Lung microvascular endothelial cell (primary cell): ENCODE data around the gene VPS37C. TPM values are rescaled to one million over a fixed set of nuclear protein-coding genes. Genes with fewer than 3 reads are reported as not detected.

Source experiments
- DNase-seq, 2 donors: peaks; one replicate each; pipeline versions ENCODE4 v3.0.0 to v3.0.0-alpha.2; 2010; ENCODE audit warnings: low read depth in 2 of 2
- total RNA-seq: library from RNA; depleted of rRNA; stranded (reverse); fragments of >200 nt; gene quantifications from 2 replicates; pipeline ENCODE4 v1.2.1, GENCODE V29; 2014

The VPS37C gene
- total RNA-seq, 1 donor from 2014 or later = 6.2 TPM

- no peak for DNase-seq
Measured at GRCh38 chr11:61118004-61118403, 43.2 kb downstream of the VPS37C start.

DNA sequence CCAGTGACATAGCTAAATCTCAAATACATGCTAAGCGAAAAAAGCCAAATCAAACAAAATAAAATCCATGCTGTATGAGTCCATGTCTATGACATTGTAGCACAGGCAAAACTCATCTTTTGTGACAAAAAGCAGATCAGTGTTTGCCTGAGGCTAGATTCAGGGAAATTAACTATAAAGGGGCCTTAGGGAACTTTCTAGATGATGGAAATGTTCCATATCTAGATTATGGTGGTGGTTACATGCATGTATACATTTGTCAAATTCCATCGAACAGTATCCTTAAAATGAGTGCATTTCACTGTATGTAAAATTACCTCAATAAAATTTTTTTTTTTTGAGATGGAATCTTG, 44.1 kb downstream of the VPS37C start:
- no peak for DNase-seq

GRCh38 chr11:61116426-61117167, 44.6 kb downstream of the VPS37C start:
- no peak for DNase-seq

- DNase-seq = no peak
Measured at GRCh38 chr11:61115498-61116224, 45.6 kb downstream of the VPS37C start.

DNA sequence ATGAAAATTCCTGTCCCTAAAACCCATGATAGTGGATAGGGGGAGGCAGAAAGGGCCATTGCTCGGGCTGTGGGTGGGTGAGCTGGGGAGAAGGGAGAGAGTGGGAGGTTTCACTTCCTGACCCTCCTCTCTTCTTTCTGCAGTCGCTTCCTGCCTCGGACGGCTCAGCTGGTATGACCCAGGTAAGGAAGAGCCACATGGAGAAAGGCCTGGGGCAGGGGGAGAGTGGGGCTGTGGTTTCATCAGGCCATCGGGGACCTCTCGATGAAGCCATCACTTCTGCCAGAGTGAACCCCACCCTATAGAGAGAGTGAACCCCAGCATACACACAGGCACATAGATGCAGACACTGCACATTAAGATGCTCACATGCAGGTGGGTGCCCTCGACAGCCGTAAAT, 46.3 kb downstream of the VPS37C start:
- DNase-seq = no peak

GRCh38 chr11:61113201-61113600, 48.0 kb downstream of the VPS37C start:
- DNase-seq = no peak

GRCh38 chr11:61112575-61112974, 48.7 kb downstream of the VPS37C start:
- no peak for DNase-seq

- DNase-seq = no peak
Measured at GRCh38 chr11:61111786-61112517, 49.3 kb downstream of the VPS37C start.

- no peak for DNase-seq
Measured at GRCh38 chr11:61111050-61111435, 50.2 kb downstream of the VPS37C start.

- no peak for DNase-seq
Measured at GRCh38 chr11:61110255-61111049, 50.8 kb downstream of the VPS37C start.

DNA sequence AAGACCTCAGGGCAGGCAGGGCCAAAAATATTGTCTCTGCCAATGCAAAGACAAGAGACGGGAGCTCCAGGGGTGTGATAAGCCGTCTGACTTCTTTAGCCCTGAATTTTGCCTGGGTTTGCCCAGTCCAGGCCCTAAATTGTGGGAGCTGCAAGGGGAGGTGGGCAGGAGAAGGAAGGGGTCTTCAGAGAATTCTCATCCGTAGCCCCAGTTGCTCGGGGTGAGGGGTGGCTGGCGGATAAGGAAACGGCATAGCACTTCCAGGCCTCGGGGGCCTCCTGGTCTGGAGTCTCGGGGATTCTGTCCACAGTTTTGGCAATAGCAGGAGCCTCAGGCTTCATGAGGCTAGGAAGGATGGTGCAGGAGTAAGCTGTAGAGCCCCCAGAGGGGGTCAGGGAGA, 51.6 kb downstream of the VPS37C start:
- no peak for DNase-seq

- DNase-seq = no peak
Measured at GRCh38 chr11:61108847-61109585, 52.2 kb downstream of the VPS37C start.

DNA sequence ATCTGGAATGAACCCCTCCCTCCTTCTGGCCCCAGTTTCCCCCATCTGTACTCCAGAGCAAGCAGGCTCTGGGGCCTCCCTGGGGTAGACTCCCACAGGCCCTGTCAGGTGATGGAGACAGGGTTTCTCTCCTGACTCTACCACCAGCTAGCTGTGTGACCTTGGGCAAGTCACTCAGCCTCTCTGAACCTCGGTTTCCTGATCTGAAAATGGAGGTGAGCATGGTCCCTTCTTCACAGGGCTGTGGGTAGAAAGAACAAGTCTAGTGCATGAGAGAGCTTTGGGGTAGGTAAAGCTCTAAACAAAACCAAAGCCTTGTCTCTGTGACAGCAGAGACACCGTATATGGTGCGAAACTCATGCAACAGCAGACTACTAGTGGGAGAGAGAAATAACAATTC, 53.3 kb downstream of the VPS37C start:
- no peak for DNase-seq

- DNase-seq = no peak
Measured at GRCh38 chr11:61106894-61107470, 54.2 kb downstream of the VPS37C start.

- no peak for DNase-seq
Measured at GRCh38 chr11:61106296-61106695, 54.9 kb downstream of the VPS37C start.

DNA sequence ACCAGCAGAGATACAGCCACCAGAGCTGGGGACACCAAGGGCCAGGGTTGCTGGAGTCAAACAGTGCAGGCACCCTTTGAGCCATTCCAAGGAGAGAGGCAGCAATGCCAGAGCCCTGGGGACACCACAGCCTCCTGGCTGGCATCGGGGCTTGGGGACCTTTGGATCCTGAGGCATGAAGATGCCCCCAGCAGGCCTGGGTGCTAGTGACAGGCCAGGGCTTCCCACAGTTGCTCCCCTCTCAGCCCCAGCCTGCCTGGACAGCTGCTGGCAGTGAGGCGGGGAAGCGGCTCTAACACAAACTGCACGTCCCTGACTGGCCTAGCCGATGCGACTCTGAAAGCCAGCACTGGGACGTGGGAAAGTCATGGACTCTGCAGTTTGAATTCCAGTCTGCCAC, 56.3 kb downstream of the VPS37C start:
- DNase-seq = no peak

GRCh38 chr11:61103851-61104423, 57.3 kb downstream of the VPS37C start:
- no peak for DNase-seq

GRCh38 chr11:61102667-61103571, 58.3 kb downstream of the VPS37C start:
- no peak for DNase-seq

DNA sequence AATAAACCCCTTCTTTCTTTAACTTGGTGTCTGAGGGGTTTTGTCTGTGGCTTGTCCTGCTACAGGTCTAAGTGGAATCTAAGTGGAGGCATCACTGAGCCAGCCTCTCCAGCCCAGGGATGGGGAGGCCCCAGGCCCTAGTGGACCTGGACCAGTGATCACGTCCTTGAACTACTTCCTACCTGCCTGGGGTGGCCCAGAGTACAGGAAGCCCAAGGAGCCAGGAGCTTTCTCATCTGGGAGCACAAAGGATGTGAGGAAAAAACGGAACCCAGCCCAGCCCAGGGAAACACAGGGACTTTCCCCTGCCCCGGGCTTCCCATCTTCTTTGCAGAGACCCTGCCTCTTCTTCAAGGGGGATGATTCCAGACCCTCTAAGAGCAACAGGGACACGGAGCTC, 62.4 kb downstream of the VPS37C start:
- DNase-seq = no peak
